Activated gamma-delta T cell (primary cell): ENCODE measurements around the gene TEKT5.
"Not testable (repeated sequence)": the region's sequence is repeated elsewhere in the genome, so short reads cannot be mapped to it uniquely, and the experiment has no call there.

Experiments used
- DNase-seq: peaks from one replicate; lab custom pipeline; 2025; lab: John Stamatoyannopoulos, UW
- total RNA-seq, 2 donors: gene quantifications; one replicate each; lab custom pipeline; 2026; lab: John Stamatoyannopoulos, UW

Gene TEKT5
- 0.20 to 0.22 reads per million in 2 donors for total RNA-seq

DNA sequence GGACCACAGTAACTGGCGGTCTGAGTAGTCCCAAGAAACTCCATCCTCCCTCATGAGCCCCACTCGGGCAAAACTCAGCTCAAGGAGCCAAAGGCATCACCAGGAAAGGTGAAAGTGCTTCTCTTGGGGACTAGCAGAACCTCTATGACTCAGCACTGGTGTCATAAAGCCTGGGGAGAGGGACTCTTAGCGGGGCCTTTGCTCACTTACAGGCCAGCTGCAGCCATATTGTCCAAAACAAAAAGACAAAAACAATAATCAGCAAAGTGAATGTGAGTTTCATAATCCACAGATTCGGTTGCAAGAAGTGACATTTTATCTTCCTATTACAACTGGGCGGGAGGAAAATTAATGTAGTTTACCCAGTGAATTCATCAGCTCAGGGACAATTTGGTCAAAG lies at the start of gene TEKT5:
TEKT5 (minus strand) TSS at position 101 of the 400 bp plus-strand sequence; CDS start at position 44, 57 bp downstream.
- no peak for DNase-seq

DNA sequence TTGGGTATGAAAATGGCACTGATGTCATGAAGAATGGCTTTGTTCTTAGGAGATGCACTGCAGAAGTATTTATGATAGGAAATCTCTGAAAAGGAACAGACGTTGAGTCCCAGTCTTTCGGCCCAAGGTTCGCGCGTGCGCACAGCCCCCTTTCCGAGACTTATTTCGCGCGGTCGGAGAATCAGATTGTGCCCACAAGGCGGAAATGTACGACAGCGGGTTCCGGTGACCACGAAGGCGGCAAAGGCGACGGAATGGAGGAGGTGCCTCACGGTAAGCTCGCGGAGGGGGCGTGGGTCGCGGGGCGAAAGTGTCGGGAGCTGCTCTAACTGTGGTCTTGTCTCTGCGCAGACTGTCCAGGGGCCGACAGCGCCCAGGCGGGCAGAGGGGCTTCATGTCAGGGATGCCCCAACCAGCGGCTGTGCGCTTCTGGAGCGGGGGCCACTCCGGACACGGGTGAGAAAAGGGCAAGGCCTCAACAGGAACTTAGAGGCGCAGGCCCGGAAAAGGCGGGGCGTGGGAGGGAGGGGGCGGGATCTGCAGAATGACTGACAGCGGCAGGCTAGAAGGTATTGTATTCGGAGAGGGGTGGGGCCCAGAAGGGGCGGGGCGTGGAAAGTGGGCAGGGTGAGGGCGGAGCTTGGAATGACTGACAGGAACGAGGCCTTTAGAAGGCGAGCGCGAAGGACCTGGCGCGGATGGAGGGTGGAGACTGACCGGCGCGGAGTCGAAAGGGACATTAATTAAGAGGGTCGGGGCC lies 49.1 kb upstream of the TEKT5 start, which contains the start of gene NUBP1:
NUBP1 (plus strand) TSS at position 233 of the 760 bp plus-strand sequence; CDS start at position 255, 22 bp downstream.
- peak; percentile 96 for DNase-seq

DNA sequence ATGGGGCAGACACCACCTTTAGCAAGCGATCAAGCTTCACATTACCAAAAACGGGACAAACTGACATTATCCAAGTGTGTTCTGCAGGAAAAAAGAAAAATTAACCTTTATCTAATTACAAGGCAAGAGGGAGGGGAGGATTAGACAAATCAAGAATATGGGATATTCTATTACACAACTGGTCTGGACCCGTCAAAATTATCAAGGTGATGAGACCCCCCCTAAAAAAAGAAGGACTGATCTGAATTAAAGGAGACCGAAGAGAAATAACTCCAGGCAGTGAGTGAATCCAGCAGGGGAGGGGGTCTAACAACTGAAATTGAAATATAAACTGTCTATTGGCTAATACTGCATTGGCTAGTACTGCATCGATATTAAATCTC lies 48.5 kb upstream of the TEKT5 start:
- no peak for DNase-seq

DNA sequence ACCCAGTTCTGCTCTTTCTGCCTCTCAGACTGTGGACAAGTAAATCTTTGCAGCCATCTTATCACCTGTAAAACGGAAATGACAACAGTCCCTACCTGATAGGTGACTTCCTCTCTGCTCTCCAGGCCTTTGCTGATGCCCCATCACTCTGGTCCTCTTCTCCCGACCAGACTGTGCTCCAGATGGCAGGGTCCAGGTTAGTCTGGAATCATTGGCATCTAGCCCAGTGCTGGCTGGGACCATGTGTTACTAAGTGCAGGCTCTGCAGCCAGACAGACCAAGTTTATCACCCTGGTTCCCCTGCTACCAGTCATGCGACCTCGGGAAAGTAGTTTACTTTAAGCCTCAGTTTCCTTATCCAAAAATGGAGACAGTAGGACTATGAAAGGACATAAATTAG lies 47.1 kb upstream of the TEKT5 start:
- DNase-seq, result no peak

DNA sequence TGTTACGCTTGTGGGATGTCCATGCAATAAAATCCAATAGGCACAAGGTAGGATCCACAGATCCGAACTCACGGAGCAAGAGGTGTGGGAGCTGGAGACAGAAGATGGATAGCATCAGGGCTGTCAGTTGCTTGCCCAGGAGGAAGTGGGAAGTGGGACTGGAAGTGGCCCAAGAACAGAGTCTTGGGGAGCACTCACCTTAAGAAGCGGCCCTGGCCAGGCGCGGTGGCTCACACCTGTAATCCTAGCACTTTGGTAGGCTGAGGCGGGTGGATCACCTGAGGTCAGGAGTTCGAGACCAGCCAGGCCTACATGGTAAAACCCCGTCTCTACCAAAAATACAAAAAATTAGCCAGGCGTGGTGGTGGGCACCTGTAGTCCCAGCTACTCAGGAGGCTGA lies 46.5 kb upstream of the TEKT5 start:
- not testable (repeated sequence) for DNase-seq

DNA sequence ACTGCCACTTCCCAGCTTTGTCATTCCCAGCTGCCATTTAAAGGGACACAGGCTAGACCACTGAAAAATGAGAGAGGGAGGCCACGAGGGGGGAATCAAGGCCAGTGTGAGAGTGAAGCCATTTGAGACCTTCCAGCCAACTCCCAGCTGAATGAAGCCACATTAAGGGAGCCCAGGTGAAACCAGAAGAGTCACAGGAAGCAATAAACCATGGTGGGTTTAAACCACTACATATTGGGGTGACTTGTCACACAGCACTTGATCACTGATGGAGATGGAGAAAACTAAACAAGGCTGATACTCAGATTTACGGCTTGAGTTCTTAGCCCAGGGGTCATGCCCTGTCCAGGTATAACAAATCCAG lies 46.1 kb upstream of the TEKT5 start:
- no peak for DNase-seq

DNA sequence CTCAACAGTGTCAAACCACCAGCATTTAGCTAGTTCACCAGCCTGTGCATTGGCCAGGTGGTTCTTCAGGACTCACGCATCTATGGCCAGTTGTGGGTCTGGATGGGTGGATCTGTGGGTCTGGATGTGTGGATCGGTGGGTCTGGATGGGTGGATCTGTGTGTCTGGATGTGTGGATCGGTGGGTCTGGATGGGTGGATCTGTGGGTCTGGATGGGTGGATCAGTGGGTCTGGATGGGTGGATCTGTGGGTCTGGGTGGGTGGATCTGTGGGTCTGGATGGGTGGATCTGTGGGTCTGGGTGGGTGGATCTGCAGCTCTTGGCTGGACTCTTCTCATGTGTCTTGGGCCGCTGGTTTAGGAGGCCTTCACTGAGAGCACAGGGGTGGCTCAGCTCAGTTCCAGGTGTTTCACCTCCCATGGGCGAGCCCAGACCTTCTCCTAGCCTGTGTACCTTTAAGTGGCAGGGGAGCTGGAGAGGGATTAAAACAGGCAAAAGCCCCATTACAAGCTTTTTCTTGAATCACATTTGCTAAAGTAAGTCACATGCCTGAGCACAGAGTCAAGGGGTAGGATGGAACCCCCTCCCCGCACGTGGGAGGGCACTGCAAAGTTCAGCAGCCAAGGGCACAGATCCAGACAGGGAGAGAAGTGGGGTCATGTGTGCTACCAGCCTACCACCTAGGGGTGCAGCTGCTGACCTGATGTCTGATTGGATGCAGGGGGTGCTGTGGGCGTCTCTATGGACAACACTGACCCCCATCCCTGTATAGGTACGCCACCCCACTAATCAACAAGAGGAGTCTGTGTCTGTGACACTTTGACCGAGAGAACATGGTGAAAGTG lies 45.5 kb upstream of the TEKT5 start:
- DNase-seq, result no peak

DNA sequence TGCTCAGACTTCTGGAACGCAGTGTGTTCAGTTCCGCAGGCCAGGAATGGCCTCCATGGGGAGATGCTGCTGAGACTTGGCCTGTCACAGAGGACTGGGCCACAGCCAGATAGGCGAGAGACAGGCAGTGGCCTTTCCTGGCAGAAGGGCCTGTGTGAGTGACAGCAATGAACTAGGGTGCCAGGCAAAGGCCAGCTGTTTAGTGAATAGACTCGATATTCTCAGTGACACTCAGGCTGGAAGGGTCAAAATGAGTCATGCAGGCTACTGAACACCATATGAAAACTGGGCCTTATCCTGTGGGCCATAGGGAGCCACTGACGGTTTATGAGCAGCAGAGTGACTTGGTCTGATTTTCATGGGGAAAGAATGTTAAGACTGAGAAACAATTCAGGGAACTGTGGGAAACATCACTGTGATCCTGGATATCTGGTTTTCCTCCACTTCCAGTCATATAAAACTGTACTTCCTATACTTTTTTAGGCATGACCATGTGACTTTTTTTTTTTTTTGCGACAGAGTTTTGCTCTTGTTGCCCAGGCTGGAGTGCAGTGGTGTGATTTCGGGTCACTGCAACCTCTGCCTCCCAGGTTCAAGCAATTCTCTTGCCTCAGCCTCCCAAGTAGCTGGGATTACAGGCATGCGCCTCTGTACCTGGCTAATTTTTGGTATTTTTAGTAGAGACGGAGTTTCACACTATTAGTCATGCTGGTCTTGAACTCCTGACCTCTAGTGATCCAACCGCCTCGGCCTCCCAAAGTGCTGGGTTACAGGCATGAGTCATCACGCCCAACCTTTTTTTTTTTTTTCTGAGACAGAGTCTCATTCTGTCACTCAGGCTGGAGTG lies 43.7 kb upstream of the TEKT5 start:
- no peak for DNase-seq

DNA sequence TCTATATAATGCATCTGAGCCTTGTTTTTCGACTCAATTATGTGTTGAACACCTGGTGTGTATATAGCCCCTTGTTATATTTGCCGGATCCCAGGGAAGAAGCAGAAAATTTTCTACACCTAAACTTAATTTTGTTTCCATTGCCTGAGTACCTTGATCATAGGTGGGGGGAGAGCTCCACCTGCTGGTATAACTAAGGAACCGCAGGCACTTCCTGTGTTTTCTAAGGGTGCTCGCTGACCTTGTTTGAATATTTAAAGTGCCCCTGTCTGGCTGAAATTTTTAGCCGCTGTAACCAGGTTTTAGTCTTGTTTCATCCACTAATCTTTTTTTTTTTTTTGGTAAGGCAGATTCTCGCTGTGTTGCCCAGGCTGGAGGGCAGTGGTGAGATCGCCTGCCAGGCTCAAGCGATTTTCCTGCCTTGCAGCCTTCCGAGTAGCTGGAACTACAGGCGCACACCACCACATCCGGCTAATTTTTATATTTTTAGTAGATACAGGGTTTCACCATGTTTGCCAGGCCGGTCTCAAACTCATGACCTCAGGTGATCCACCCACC lies 42.4 kb upstream of the TEKT5 start:
- DNase-seq, result no peak

DNA sequence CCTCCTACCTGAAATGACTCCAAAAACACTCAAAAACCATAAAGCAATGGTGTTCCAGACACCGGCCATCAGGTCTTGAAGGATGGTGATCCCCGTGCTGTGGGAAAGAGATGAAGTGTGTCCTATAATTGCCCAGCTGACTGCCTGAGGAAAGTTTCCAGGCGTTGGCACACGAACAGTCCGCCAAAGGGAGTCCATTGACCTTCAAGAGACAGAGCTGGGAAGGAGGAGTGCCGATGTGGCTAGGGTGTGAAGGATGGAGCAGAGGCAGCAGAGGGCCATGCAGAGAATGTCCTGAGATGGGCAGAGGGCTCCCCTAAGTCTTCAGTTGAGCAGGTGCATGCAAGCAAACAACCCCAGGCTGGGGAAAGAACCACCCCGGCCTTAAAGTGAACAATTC lies 37.1 kb upstream of the TEKT5 start:
- no peak for DNase-seq

DNA sequence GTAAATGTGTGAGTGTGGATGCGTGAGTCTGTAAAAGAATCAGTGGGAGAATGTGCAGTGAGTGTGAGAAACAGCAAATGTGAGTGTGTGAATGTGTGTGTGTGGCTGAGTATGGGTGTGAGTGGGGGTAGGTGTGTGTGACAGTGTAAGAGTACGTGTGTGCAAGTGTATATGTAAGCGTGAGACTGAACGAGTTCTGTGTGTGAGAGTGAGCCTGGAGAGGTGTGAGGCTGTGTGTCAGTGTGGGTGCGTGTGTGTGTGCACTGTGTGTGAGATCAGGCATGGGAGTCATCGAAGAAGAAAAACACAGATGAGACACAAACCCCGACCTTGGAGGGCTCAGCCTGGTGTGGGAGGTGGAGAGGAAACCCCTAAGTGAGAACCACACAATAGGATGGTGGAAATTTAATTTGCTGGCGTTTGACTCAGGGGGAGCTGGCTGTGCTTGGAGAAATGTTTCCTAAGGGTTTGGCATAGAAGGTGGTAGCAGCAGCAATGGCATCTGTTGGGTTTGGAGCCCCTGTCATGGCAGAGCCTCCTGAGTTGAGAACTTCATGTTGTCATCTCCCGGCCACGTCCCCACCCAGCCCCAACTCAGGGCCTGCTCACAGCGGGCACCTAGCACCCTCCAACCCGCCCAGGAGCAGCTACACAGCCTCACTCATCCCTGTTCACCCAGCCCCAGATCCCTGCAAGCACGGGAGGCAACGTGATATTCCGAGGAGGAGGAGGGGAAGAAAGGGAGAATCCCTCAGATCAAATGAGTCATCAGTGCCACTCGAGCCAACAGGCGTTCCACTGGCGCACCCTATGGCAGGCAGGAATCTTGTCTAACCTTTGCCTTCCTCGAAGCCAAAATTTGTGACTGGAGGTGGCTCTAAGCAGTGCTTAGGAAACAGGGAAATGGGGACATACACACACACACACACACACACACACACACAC lies 34.6 kb upstream of the TEKT5 start:
- no peak for DNase-seq

DNA sequence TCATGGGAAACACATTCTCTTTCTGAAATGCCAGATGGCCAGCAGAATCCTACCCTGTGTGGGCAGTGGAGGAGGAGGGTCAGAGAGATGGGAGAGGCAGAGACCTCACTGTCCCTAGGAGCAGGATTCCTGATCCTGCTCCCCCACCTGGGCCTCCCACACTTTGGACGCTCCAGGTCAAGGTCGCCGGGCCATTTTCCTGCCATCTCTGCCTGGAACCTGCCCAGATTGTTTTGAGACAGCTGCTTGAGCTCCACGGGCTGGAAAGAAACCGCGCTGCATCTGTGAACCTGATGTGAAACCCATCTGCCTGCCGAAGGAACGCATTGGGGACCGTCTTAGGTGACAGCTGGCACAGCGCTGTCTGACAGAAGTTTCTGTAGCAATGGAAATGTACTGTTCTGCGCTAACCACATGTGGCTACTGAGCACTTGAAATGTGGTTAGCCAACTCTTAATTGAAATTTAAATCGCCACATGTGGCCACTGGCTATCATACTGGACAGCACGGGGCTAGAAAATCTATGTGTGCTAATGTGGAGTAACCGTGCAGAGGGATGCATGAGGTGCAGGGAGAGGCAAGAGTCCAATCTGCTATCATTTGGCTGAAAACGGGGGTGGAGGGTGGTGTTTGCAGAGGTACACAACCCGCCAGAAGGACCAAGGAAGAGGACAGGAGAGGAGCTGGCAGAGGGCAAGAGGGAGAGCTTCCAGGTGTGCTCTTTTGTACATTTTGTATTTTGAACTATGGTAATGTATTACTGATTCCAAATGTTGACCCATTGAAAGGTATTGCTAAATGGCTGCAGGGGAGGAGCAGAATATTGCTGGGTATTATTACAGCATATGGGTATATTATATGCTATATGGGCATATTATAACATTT lies 33.5 kb upstream of the TEKT5 start:
- DNase-seq, result no peak

DNA sequence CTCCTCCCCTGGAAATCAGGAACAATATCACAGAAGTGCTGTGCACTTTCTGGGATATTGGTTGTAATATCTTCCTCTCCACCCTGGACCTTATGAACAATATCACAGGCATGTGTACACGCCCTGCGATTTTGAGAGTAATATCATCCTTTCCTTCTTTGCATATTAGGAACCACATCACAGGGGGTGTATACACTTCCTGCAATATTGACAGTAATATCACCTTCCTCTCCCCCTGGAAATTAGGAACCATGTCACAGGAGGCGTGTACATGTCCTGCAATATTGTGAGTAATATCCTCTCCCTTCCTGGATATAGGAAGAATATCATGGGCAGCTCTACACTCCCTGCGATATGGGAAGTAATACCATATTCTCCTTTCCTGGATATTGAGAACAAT lies 14.2 kb upstream of the TEKT5 start:
- DNase-seq, result no peak

DNA sequence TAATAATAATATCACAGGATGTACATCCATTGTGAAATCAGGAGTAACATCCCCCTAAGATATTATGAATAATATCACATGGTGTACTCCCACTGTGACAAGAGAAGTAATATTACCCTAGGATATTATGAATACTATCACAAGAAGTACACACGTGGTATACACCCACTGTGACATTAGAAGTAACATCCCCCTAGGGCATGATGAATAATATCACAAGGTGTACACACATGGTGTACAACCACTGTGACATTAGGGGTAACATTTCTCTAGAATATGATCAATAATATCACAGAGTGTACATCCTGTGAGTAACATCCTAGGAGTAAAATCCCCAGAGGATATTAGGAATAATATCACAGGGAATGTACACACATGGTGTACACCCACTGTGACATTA lies 5.0 kb upstream of the TEKT5 start:
- no peak for DNase-seq

DNA sequence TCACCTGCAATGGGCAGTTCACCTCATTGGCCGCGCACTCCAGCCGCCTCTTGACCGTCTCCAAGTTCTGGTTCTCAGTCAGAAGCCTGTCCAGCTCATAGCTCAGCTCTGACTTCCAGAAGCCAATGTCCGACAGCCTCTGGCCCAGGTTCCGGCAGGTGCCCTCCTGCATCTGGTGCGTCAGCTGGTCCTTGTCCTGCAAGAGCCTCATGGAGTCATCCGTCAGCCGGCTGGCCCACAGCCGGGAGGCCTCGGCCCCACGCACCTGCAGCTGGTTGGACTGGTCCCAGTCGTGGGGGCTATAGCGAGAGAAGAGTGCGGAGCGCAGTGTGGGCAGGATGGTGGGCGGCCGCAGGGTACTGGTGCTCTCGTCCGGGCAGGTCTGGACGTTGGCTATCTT lies 424 bp downstream of the TEKT5 start:
- no peak for DNase-seq

DNA sequence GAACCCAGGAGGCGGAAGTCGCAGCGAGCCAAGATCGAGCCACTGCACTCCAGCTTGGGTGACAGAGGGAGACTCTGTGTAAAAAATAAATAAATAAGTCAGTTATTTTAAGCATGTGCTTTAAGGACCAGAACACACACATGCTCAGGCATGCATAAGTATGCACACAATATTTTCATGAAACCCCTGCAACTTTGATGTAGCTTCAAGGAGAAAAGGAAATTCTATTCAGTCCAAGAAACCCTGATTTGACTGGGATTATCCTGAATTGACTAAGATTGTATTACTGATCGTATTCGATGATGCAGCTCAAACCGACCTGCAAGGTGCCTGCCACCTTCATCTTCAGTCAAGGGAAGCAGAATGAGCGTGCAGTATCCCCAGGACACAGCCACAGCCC lies 841 bp downstream of the TEKT5 start:
- no peak for DNase-seq

DNA sequence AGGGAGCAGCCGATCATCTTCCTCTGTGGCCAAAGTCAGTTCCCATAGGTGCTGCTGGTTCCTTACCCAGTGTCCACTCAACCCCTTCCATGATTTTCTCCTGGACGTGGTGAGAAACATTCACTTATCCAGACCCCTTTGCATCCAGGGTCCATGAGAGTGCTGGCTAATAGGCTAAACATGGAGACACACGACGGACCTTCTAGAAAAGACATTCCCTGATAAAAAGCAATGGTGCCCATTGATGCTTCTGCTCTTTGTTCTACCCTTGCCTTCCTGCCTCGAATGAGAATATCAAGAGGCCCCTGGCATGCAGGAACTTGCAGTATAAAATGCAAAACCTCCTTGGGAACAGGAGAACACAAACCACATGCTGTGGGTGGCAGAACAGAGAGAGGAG lies 2.3 kb downstream of the TEKT5 start:
- no peak for DNase-seq

DNA sequence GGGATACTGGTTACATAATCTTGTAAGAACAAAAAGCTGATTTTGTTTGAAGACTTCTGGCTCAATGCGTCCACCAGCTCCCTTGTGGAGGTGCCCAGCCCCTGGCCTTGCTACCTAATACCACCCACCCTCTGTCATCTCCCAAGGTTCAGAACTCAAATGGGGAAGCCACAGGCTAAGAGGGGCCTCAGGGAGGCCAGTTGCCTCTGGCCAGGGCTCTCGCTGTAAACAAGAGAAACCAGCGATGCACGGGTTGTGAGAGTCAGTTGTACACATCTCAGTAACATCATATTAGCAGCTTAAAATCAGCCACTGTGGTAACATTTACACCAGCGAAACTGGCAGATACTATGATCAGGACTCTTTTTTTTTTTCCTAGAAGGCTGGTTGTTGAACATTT lies 6.0 kb downstream of the TEKT5 start:
- DNase-seq, result no peak

DNA sequence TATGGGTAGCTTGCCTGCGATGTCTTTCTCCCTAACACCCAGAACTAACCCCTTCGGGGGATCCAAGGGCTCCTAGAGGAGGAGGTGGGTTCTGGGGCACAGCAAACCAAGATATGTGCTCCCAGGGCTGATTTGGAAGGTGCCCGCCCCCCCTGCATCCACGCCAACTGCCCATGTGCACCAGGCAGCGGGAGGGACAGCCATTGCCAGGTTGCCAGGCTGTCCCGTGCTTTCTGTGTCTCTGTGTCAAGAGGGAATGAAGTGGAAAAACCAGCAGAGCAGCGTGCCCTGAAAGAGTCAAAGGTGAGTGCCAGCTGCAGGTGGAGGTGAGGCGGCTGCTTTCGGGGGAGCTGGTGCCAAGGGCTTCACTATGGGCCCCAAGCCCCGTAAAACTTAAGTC lies 6.4 kb downstream of the TEKT5 start:
- DNase-seq, result no peak

DNA sequence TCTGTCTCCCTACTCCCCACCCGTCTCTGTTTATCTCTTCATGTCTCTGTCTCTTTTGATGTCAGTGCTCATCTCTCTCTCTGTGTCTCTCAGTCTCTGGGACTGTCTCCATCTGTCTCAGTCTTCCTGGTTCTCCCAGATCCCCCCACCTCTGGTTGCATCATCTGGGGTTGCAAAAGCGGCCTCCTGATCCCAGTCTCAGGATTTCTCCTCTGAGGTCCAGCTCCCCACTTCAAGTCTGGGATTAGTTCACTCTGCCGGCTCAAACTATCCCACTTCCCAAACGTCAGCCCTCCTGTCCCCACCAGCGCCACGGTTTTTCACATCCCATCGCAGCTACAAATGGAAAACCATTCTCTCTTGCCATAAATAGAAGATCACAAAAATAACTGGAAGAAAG lies 9.0 kb downstream of the TEKT5 start:
- no peak for DNase-seq
